Neutrophil (primary cell): ENCODE measurements around the gene NDUFB4.
"Not testable (repeated sequence)": the region's sequence is repeated elsewhere in the genome, so short reads cannot be mapped to it uniquely, and the experiment has no call there.

Source experiments
- H3K27ac ChIP-seq: fragments of 200-600 bp; sonication (generic); 2 replicates; pipeline ENCODE4 v1.5.1; 2016; ENCODE audit warnings: mild to moderate bottlenecking, moderate library complexity
- H3K27me3 ChIP-seq: fragments of 200-600 bp; sonication (generic); 2 replicates; pipeline ENCODE4 v1.6.0; 2016; ENCODE audit warnings: mild to moderate bottlenecking
- H3K36me3 ChIP-seq: fragments of 200-600 bp; sonication (generic); 2 replicates; pipeline ENCODE4 v1.5.1; 2017
- H3K4me1 ChIP-seq, 2 experiments: fragments of 200-600 bp in 1 of 2; sonication (generic) in 1 of 2; 1 replicate in 1 of 2; 2 replicates in 1 of 2; pipeline versions ENCODE4 v1.5.1 to v1.6.1; 2013 to 2016; ENCODE audit warnings: low read depth in 1 of 2, low read length in 1 of 2, mild to moderate bottlenecking in 1 of 2, moderate library complexity in 1 of 2; ENCODE audit not compliant: control insufficient read depth in 1 of 2, insufficient read depth in 1 of 2
- H3K4me3 ChIP-seq, 2 experiments: fragments of 200-600 bp in 1 of 2; sonication (generic) in 1 of 2; 1 replicate in 1 of 2; 2 replicates in 1 of 2; pipeline ENCODE4 v1.5.1; 2013 to 2016; ENCODE audit warnings: low read depth in 1 of 2, low read length in 1 of 2, mild to moderate bottlenecking in 1 of 2, moderate library complexity in 1 of 2
- H3K9me3 ChIP-seq: fragments of 200-600 bp; sonication (generic); 2 replicates; pipeline ENCODE4 v1.5.1; 2016
- TF ChIP-seq, protein P1 (sequence below): fragments of 200-600 bp; sonication (generic); IDR thresholded peaks from 2 replicates; pipeline ENCODE4 v1.5.1; 2016; ENCODE audit warnings: antibody characterized with exemption

Gene NDUFB4

DNA sequence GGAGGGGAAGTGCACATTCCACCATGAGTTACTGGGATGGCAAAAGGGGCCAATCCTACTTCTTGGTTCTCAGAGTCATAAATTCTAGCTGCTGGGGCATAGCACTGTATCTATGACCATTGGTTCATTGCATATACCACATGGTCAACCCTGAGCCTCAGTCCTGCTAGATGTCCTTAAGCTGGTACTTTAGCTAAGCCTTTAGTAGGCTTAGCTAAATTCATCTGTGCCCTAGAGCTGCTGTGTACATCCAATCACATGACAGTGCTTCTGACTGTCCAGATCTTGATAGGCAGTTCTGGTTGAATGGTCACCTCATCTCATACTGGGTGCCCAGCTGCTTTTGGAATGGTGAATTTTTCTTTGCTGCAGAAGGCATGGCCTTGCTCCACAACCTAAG, 8.2 kb downstream of the NDUFB4 start:
- H3K27ac ChIP-seq, result no peak overlapping the region
- no peak overlapping the region for H3K4me3 ChIP-seq
- peaks cover 35% of the 10 kb centered on the region for H3K36me3 ChIP-seq
- no peaks in the 10 kb centered on the region for H3K4me1 ChIP-seq
- H3K27me3 ChIP-seq, result no peaks in the 10 kb centered on the region
- TF ChIP-seq, protein P1, sequence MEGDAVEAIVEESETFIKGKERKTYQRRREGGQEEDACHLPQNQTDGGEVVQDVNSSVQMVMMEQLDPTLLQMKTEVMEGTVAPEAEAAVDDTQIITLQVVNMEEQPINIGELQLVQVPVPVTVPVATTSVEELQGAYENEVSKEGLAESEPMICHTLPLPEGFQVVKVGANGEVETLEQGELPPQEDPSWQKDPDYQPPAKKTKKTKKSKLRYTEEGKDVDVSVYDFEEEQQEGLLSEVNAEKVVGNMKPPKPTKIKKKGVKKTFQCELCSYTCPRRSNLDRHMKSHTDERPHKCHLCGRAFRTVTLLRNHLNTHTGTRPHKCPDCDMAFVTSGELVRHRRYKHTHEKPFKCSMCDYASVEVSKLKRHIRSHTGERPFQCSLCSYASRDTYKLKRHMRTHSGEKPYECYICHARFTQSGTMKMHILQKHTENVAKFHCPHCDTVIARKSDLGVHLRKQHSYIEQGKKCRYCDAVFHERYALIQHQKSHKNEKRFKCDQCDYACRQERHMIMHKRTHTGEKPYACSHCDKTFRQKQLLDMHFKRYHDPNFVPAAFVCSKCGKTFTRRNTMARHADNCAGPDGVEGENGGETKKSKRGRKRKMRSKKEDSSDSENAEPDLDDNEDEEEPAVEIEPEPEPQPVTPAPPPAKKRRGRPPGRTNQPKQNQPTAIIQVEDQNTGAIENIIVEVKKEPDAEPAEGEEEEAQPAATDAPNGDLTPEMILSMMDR, result no peak
- H3K9me3 ChIP-seq, result no peaks in the 10 kb centered on the region

DNA sequence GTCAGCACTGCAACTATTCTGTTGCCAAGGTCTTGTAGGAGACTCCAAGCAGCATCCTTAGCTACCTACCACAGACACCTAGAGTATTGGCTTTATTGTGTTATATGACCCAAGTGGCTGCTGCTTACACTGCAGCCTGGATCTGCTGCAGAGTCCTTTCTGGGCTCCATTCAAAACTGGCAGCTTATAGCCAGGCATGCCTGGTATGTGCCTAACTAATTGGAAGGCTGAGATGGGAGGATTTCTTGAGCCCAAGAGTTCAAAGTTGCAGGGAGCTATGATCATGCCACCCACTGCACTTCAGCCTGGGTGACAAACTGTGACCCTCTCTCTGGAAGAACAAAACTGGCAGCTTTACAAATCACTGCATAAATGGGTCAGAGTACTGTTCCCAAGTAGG, 8.6 kb downstream of the NDUFB4 start:
- Histone ChIP-seq H3K27ac (no peak overlapping the region), H3K4me1 (no peaks in the 10 kb centered on the region), H3K9me3 (no peaks in the 10 kb centered on the region), H3K27me3 (no peaks in the 10 kb centered on the region), H3K36me3 (peaks cover 32% of the 10 kb centered on the region), H3K4me3 (no peak overlapping the region)
- TF ChIP-seq, protein P1, result no peak

DNA sequence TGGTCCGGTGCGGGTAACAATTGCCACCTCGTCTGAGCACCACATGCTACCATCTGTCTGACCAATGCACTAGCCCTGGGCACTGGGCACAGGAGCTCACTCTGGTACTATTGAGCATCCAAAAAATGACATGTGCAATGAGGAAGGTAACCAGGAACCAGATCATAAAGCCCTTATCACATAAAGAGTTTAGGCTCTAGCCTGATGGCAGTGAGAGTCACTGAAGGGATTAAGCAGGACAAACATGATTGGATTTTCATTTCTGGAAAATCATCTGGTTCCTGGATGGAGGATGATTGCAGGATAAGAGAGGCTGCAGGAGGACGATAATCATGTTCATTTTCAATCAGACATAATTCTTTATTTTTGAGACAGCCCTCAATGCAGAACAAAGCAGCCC, 12.4 kb downstream of the NDUFB4 start:
- H3K4me1 ChIP-seq, result no peaks in the 10 kb centered on the region
- H3K27ac ChIP-seq, result no peak overlapping the region
- TF ChIP-seq, protein P1, result no peak
- H3K36me3 ChIP-seq, result peaks cover 3% of the 10 kb centered on the region
- no peaks in the 10 kb centered on the region for H3K9me3 ChIP-seq
- no peak overlapping the region for H3K4me3 ChIP-seq
- H3K27me3 ChIP-seq, result no peaks in the 10 kb centered on the region

DNA sequence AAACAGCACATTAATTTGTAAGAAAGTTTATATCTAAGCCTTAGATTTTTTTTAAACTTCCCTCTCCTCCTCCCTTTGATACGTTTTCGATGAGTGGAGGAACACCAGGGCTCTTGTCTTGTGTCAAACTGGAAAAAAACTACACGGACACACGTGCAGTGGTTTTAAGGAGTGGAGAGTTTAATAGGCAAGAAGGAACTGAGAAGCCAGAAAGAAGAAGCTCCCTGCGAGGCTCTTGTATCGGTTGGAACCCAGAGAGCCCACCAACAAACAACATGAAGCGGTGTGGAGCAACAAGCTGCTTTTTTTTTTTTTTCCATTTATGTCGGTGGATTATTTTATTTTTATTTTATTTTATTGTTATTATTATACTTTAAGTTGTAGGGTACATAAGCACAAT, 18.6 kb downstream of the NDUFB4 start:
- no peaks in the 10 kb centered on the region for H3K36me3 ChIP-seq
- TF ChIP-seq, protein P1, result no peak
- H3K4me3 ChIP-seq, result no peak overlapping the region
- peaks cover 4 to 5% of the 10 kb centered on the region in 2 experiments for H3K4me1 ChIP-seq
- H3K9me3 ChIP-seq, result no peaks in the 10 kb centered on the region
- no peaks in the 10 kb centered on the region for H3K27me3 ChIP-seq
- H3K27ac ChIP-seq, result no peak overlapping the region

DNA sequence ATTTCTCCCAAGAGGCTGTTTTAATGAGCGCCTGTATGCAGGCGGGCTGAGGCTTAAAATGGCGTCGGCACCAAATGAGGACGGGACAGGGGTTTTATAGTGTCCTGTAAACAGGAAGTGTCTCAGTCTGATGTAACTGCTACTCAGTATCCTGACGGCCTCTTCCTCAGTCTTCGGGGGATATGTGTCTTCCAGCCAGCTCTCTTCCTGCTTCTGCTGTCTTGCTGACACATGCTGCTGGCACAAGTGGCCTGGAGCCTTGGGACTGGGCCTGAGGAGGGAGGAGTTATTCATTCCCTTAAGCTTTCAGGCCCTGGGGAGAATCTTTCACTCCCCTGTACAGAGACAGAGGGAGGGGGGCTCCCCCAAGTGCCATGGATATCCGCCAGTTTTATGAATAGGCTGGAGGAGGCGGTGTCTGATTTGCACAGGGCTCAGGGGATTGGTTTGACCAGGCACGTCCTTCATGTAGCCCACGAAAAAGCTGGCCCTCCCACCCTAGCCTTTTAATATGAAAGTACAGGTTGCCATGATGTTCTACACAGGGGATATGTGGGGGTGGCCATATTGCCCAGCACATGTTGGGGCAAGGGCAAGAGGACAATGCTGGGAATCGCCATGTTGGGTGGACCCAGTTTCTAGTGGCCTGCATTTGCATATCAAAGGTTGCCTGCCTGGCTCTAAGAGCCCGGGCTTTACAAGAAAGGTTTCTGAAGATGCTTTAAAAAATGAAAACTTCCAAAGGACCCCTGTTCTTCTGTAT, 19.9 kb downstream of the NDUFB4 start:
- TF ChIP-seq, protein P1, result no peak
- no peak overlapping the region for H3K27ac ChIP-seq
- H3K4me1 ChIP-seq, result peaks cover 4 to 5% of the 10 kb centered on the region in 2 experiments
- H3K27me3 ChIP-seq, result no peaks in the 10 kb centered on the region
- H3K36me3 ChIP-seq, result no peaks in the 10 kb centered on the region
- no peaks in the 10 kb centered on the region for H3K9me3 ChIP-seq
- H3K4me3 ChIP-seq, result no peak overlapping the region

DNA sequence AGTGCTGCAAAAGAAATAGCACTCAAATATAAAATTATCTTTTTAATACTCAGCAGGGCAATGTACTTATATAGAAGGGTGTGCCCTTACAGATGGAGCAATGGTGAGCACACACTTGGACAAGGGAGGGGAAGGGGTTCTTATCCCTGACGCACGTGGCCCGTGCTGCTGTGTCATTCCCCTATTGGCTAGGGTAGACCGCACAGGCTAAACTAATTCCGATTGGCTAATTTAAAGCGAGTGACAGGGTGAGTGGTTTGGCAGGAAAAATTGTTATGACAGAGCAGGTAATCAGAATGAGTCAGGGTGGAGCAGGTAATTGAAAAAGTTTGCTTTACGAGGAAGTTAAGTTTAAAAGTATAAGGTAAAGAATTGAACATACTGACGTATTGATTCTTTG, 20.6 kb downstream of the NDUFB4 start:
- not testable (repeated sequence) for H3K36me3 ChIP-seq, H3K27ac ChIP-seq, H3K4me1 ChIP-seq, H3K9me3 ChIP-seq, H3K4me3 ChIP-seq, H3K27me3 ChIP-seq
